GM23338 (cell line): Measurements from ENCODE around the gene YPEL3. TPM values are rescaled to one million over a fixed set of nuclear protein-coding genes. Genes with fewer than 3 reads are reported as not detected.

Experiments used
- ATAC-seq: fragments of 200-7000 bp; cut with Tn5 transposase; 3 replicates; pipeline ENCODE4 v1.9.1; 2020
- DNase-seq: peaks from one replicate; pipeline ENCODE4 v3.0.0-alpha.2; 2015; ENCODE audit warnings: low spot score
- H2AFZ ChIP-seq: fragments of 200-600 bp; sonication (generic); 2 replicates; pipeline ENCODE4 v1.8.0; 2016; ENCODE audit warnings: antibody characterized with exemption, mild to moderate bottlenecking, moderate library complexity
- H3F3A ChIP-seq: fragments of 200-600 bp; sonication (generic); replicated peaks from 2 replicates; pipeline ENCODE4 v1.8.0; 2017; ENCODE audit warnings: antibody characterized with exemption, mixed run types, low read depth
- H3K27ac ChIP-seq: fragments of 200-600 bp; sonication (generic); 2 replicates; pipeline ENCODE4 v1.6.1; 2016; ENCODE audit warnings: low read depth
- H3K27me3 ChIP-seq: fragments of 200-600 bp; sonication (generic); 2 replicates; pipeline ENCODE4 v1.8.0; 2016; ENCODE audit warnings: mild to moderate bottlenecking, mixed run types, moderate library complexity; ENCODE audit not compliant: insufficient read depth
- H3K36me3 ChIP-seq: fragments of 200-600 bp; sonication (generic); 2 replicates; pipeline ENCODE4 v1.8.0; 2016; ENCODE audit warnings: mild to moderate bottlenecking; ENCODE audit not compliant: insufficient read depth
- H3K4me1 ChIP-seq: fragments of 200-600 bp; sonication (generic); 2 replicates; pipeline ENCODE4 v1.8.0; 2016; ENCODE audit warnings: mild to moderate bottlenecking, moderate library complexity; ENCODE audit not compliant: insufficient read depth
- H3K4me2 ChIP-seq: fragments of 200-600 bp; sonication (generic); 2 replicates; pipeline ENCODE4 v1.7.1; 2017; ENCODE audit warnings: mixed run types
- H3K4me3 ChIP-seq: fragments of 200-600 bp; sonication (generic); 2 replicates; pipeline ENCODE4 v1.6.1; 2016; ENCODE audit warnings: mixed run types
- H3K79me2 ChIP-seq: fragments of 200-600 bp; sonication (generic); replicated peaks from 2 replicates; pipeline ENCODE4 v1.8.0; 2017; ENCODE audit warnings: mild to moderate bottlenecking; ENCODE audit not compliant: insufficient read depth
- H3K9me2 ChIP-seq: fragments of 200-600 bp; sonication (generic); 2 replicates; pipeline ENCODE4 v1.8.0; 2017; ENCODE audit not compliant: insufficient read depth
- H4K20me1 ChIP-seq: fragments of 200-600 bp; sonication (generic); replicated peaks from 2 replicates; pipeline ENCODE4 v1.8.0; 2017; ENCODE audit warnings: mild to moderate bottlenecking; ENCODE audit not compliant: insufficient read depth
- H3K27ac Mint-ChIP-seq: 2 replicates; pipeline ENCODE4 v1.8.0; 2020; ENCODE audit warnings: inconsistent platforms, mild to moderate bottlenecking, moderate library complexity, mixed read lengths
- H3K27me3 Mint-ChIP-seq: 3 replicates; pipeline ENCODE4 v1.8.0; 2022; ENCODE audit warnings: low read depth, mild to moderate bottlenecking, moderate library complexity, mixed read lengths, inconsistent platforms; ENCODE audit not compliant: insufficient read depth, poor library complexity
- H3K36me3 Mint-ChIP-seq: 3 replicates; pipeline ENCODE4 v1.8.0; 2021; ENCODE audit warnings: low read depth, mild to moderate bottlenecking, inconsistent platforms, moderate library complexity, mixed read lengths
- H3K4me1 Mint-ChIP-seq: 3 replicates; pipeline ENCODE4 v1.8.0; 2020; ENCODE audit warnings: mild to moderate bottlenecking, inconsistent platforms, mixed read lengths
- H3K4me3 Mint-ChIP-seq: 3 replicates; pipeline ENCODE4 v1.8.0; 2021; ENCODE audit warnings: moderate library complexity, mild to moderate bottlenecking, inconsistent platforms, mixed read lengths
- H3K9me3 Mint-ChIP-seq: 3 replicates; pipeline ENCODE4 v1.8.0; 2020; ENCODE audit warnings: moderate library complexity, mild to moderate bottlenecking, inconsistent platforms, mixed read lengths
- CREB1 ChIP-seq: fragments of 250-450 bp; sonication (Bioruptor Pico); IDR thresholded peaks from 2 replicates; pipeline ENCODE4 v1.5.0; 2020; ENCODE audit warnings: low read depth, mild to moderate bottlenecking, moderate library complexity
- EZH2 ChIP-seq: fragments of 200-600 bp; sonication (generic); IDR thresholded peaks from one replicate; pipeline ENCODE4 v1.8.0; 2017; ENCODE audit warnings: antibody characterized with exemption, mild to moderate bottlenecking, low read depth; ENCODE audit not compliant: unreplicated experiment
- EZH2phosphoT487 ChIP-seq: fragments of 200-600 bp; sonication (generic); IDR thresholded peaks from one replicate; pipeline ENCODE4 v1.8.1; 2018; ENCODE audit warnings: antibody characterized with exemption; ENCODE audit not compliant: unreplicated experiment
- JUNB ChIP-seq: IDR thresholded peaks from one replicate; pipeline ENCODE4 v1.6.1; 2016; ENCODE audit warnings: antibody characterized with exemption; ENCODE audit not compliant: unreplicated experiment
- NANOG ChIP-seq: IDR thresholded peaks from 2 replicates; pipeline ENCODE4 v1.6.1; 2016; ENCODE audit warnings: antibody characterized with exemption, borderline replicate concordance
- POLR2AphosphoS5 ChIP-seq: IDR thresholded peaks from 2 replicates; pipeline ENCODE4 v1.6.1; 2016; ENCODE audit warnings: antibody characterized with exemption, low read depth
- STAT1 ChIP-seq: IDR thresholded peaks from one replicate; pipeline ENCODE4 v1.6.1; 2016; ENCODE audit warnings: antibody characterized with exemption; ENCODE audit not compliant: unreplicated experiment
- ZNF114 ChIP-seq: fragments of 250-450 bp; sonication (Bioruptor Pico); IDR thresholded peaks from 2 replicates; pipeline ENCODE4 v1.5.0; 2020; ENCODE audit warnings: mild to moderate bottlenecking, moderate library complexity
- ZNF331 ChIP-seq: fragments of 250-450 bp; sonication (Bioruptor Pico); IDR thresholded peaks from 2 replicates; pipeline ENCODE4 v1.5.0; 2020; ENCODE audit warnings: low read depth, mild to moderate bottlenecking, moderate library complexity
- polyA plus RNA-seq: library from polyadenylated mRNA; unstranded; fragments of >200 nt; fragmentation: Nextera tagmentation; extraction: Ambion mirVana; gene quantifications from 2 replicates; pipeline ENCODE4 v1.2.1, GENCODE V29; 2016
- total RNA-seq: library from RNA; depleted of rRNA; stranded (reverse); fragments of >200 nt; shearing (Covaris generic); gene quantifications from 2 replicates; pipeline ENCODE4 v1.2.3, GENCODE V29; 2014
- TF ChIP-seq, protein P1 (sequence below): fragments of 250-450 bp; sonication (Bioruptor Pico); IDR thresholded peaks from 2 replicates; pipeline ENCODE4 v1.5.0; 2020; ENCODE audit warnings: mild to moderate bottlenecking, moderate library complexity
- TF ChIP-seq, protein P2 (sequence below): IDR thresholded peaks from 2 replicates; pipeline ENCODE4 v1.6.1; 2016; ENCODE audit warnings: antibody characterized with exemption
- TF ChIP-seq, protein P3 (sequence below): IDR thresholded peaks from one replicate; pipeline ENCODE4 v1.6.1; 2018; ENCODE audit warnings: antibody characterized with exemption; ENCODE audit not compliant: unreplicated experiment
- TF ChIP-seq, protein P4 (sequence below), 2 experiments: fragments of 200-600 bp in 1 of 2; sonication (generic) in 1 of 2; conservative IDR thresholded peaks; 2 replicates each; pipeline versions ENCODE4 v1.5.1 to v1.6.1; 2016 to 2017; ENCODE audit warnings: antibody characterized with exemption in 2 of 2, low read depth in 2 of 2, mild to moderate bottlenecking in 2 of 2, moderate library complexity in 1 of 2

YPEL3 gene
- total and polyA plus RNA-seq, 2 experiments from 2014 or later = 27.8 to 86.1 TPM

DNA sequence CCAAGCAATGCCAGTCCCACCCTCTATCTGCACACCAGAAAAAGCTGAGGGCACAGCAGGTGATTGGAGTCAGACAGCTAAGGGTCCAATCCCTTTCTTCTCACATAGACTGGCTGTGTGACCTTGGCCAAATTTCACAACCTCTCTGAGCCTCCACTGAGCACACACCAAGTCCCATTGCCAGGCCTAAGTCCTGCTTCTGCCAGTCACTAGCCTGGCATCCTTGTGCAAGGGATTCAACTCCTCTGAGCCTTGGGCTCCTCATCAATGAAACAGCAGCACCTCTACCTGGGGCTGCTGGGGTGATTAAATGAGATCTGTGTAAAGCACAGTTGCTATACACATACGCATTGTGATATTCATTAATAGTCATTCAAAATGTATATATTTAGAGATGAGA lies 49.4 kb downstream of the YPEL3 start:
- TF ChIP-seq POLR2AphosphoS5 = no peak
- no peak for TF ChIP-seq CREB1 (CRISPR knock-in tag)
- TF ChIP-seq EZH2 = no peak
- TF ChIP-seq, protein P1, sequence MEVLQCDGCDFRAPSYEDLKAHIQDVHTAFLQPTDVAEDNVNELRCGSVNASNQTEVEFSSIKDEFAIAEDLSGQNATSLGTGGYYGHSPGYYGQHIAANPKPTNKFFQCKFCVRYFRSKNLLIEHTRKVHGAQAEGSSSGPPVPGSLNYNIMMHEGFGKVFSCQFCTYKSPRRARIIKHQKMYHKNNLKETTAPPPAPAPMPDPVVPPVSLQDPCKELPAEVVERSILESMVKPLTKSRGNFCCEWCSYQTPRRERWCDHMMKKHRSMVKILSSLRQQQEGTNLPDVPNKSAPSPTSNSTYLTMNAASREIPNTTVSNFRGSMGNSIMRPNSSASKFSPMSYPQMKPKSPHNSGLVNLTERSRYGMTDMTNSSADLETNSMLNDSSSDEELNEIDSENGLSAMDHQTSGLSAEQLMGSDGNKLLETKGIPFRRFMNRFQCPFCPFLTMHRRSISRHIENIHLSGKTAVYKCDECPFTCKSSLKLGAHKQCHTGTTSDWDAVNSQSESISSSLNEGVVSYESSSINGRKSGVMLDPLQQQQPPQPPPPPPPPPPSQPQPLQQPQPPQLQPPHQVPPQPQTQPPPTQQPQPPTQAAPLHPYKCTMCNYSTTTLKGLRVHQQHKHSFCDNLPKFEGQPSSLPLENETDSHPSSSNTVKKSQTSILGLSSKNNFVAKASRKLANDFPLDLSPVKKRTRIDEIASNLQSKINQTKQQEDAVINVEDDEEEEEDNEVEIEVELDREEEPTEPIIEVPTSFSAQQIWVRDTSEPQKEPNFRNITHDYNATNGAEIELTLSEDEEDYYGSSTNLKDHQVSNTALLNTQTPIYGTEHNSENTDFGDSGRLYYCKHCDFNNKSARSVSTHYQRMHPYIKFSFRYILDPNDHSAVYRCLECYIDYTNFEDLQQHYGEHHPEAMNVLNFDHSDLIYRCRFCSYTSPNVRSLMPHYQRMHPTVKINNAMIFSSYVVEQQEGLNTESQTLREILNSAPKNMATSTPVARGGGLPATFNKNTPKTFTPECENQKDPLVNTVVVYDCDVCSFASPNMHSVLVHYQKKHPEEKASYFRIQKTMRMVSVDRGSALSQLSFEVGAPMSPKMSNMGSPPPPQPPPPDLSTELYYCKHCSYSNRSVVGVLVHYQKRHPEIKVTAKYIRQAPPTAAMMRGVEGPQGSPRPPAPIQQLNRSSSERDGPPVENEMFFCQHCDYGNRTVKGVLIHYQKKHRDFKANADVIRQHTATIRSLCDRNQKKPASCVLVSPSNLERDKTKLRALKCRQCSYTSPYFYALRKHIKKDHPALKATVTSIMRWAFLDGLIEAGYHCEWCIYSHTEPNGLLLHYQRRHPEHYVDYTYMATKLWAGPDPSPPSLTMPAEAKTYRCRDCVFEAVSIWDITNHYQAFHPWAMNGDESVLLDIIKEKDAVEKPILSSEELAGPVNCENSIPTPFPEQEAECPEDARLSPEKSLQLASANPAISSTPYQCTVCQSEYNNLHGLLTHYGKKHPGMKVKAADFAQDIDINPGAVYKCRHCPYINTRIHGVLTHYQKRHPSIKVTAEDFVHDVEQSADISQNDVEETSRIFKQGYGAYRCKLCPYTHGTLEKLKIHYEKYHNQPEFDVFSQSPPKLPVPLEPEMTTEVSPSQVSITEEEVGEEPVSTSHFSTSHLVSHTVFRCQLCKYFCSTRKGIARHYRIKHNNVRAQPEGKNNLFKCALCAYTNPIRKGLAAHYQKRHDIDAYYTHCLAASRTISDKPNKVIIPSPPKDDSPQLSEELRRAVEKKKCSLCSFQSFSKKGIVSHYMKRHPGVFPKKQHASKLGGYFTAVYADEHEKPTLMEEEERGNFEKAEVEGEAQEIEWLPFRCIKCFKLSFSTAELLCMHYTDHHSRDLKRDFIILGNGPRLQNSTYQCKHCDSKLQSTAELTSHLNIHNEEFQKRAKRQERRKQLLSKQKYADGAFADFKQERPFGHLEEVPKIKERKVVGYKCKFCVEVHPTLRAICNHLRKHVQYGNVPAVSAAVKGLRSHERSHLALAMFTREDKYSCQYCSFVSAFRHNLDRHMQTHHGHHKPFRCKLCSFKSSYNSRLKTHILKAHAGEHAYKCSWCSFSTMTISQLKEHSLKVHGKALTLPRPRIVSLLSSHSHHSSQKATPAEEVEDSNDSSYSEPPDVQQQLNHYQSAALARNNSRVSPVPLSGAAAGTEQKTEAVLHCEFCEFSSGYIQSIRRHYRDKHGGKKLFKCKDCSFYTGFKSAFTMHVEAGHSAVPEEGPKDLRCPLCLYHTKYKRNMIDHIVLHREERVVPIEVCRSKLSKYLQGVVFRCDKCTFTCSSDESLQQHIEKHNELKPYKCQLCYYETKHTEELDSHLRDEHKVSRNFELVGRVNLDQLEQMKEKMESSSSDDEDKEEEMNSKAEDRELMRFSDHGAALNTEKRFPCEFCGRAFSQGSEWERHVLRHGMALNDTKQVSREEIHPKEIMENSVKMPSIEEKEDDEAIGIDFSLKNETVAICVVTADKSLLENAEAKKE (CRISPR knock-in tag) = no peak
- no peak for TF ChIP-seq STAT1
- TF ChIP-seq ZNF331 (CRISPR knock-in tag) = no peak
- no peak for TF ChIP-seq EZH2phosphoT487
- no peak for TF ChIP-seq ZNF114 (CRISPR knock-in tag)
- TF ChIP-seq, protein P2, sequence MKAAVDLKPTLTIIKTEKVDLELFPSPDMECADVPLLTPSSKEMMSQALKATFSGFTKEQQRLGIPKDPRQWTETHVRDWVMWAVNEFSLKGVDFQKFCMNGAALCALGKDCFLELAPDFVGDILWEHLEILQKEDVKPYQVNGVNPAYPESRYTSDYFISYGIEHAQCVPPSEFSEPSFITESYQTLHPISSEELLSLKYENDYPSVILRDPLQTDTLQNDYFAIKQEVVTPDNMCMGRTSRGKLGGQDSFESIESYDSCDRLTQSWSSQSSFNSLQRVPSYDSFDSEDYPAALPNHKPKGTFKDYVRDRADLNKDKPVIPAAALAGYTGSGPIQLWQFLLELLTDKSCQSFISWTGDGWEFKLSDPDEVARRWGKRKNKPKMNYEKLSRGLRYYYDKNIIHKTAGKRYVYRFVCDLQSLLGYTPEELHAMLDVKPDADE = no peak
- no peak for TF ChIP-seq JUNB
- TF ChIP-seq, protein P3, sequence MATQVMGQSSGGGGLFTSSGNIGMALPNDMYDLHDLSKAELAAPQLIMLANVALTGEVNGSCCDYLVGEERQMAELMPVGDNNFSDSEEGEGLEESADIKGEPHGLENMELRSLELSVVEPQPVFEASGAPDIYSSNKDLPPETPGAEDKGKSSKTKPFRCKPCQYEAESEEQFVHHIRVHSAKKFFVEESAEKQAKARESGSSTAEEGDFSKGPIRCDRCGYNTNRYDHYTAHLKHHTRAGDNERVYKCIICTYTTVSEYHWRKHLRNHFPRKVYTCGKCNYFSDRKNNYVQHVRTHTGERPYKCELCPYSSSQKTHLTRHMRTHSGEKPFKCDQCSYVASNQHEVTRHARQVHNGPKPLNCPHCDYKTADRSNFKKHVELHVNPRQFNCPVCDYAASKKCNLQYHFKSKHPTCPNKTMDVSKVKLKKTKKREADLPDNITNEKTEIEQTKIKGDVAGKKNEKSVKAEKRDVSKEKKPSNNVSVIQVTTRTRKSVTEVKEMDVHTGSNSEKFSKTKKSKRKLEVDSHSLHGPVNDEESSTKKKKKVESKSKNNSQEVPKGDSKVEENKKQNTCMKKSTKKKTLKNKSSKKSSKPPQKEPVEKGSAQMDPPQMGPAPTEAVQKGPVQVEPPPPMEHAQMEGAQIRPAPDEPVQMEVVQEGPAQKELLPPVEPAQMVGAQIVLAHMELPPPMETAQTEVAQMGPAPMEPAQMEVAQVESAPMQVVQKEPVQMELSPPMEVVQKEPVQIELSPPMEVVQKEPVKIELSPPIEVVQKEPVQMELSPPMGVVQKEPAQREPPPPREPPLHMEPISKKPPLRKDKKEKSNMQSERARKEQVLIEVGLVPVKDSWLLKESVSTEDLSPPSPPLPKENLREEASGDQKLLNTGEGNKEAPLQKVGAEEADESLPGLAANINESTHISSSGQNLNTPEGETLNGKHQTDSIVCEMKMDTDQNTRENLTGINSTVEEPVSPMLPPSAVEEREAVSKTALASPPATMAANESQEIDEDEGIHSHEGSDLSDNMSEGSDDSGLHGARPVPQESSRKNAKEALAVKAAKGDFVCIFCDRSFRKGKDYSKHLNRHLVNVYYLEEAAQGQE = no peak
- TF ChIP-seq, protein P4, sequence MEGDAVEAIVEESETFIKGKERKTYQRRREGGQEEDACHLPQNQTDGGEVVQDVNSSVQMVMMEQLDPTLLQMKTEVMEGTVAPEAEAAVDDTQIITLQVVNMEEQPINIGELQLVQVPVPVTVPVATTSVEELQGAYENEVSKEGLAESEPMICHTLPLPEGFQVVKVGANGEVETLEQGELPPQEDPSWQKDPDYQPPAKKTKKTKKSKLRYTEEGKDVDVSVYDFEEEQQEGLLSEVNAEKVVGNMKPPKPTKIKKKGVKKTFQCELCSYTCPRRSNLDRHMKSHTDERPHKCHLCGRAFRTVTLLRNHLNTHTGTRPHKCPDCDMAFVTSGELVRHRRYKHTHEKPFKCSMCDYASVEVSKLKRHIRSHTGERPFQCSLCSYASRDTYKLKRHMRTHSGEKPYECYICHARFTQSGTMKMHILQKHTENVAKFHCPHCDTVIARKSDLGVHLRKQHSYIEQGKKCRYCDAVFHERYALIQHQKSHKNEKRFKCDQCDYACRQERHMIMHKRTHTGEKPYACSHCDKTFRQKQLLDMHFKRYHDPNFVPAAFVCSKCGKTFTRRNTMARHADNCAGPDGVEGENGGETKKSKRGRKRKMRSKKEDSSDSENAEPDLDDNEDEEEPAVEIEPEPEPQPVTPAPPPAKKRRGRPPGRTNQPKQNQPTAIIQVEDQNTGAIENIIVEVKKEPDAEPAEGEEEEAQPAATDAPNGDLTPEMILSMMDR (conservative IDR thresholded peaks at IDR 0.05; ENCODE audit: low read depth in 2 of 2) = no peak
- no peak for TF ChIP-seq NANOG
- H3K79me2 ChIP-seq = no peaks in the 10 kb centered on the region
- no peak overlapping the region for H3K27ac ChIP-seq
- H3K4me3 ChIP-seq = no peak overlapping the region
- no peak overlapping the region for H2AFZ ChIP-seq
- no peaks in the 10 kb centered on the region; the same call in 2 of the 3 replicates for H3K9me3 Mint-ChIP-seq
- H3K27ac Mint-ChIP-seq = no peak overlapping the region
- no peaks in the 10 kb centered on the region for H3K4me1 ChIP-seq
- no peaks in the 10 kb centered on the region for H4K20me1 ChIP-seq
- no peak for ATAC-seq
- no peaks in the 10 kb centered on the region for H3K9me2 ChIP-seq
- H3K4me3 Mint-ChIP-seq = no peak overlapping the region
- no peaks in the 10 kb centered on the region for H3F3A ChIP-seq
- no peaks in the 10 kb centered on the region for H3K4me1 Mint-ChIP-seq
- H3K27me3 Mint-ChIP-seq = peaks cover 9% of the 10 kb centered on the region
- H3K36me3 ChIP-seq = no peaks in the 10 kb centered on the region
- no peaks in the 10 kb centered on the region for H3K27me3 ChIP-seq
- no peak overlapping the region for H3K4me2 ChIP-seq
- no peak for DNase-seq
- H3K36me3 Mint-ChIP-seq = no peaks in the 10 kb centered on the region
